ENCODE results near the gene HTRA1. TPM values are rescaled to one million over a fixed set of nuclear protein-coding genes. Genes with fewer than 3 reads are reported as not detected.

Gene HTRA1
- total and polyA plus RNA-seq, 9 of the 15 experiments (the other 6 are each of a cell fraction or from before 2014, with no cell fraction given): 0.06 to 0.16 (median 0.13) TPM; not detected in 5

DNA sequence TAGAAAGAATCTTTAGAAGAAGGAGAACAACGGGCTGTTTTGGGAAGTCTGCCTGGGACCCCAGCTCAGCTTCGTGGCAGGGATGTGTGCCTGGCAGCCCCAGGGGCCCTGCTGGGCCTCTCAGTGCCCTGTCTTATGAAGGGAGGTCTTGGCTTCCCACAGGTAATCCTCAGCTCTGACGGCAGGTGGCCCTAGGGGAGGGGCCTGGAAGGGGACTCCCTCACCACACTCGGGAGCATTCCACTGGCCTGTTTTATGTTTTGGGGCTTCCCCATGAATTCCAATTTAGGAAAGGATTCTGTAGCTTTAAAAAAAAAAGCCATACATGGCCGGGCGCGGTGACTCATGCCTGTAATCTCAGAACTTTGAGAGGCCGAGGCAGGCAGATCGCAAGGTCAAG lies 96.2 kb downstream of the HTRA1 start:
- no peak overlapping the region for H3K9ac ChIP-seq (ENCODE audit: insufficient read depth in 1 of 2, low read depth in 2 of 2, low read length in 2 of 2)
- DNase-seq (ENCODE audit: extremely low read depth in 1 of 4, low spot score in 3 of 4): peak in 2 of 4 experiments; percentile 9 to 14
- H3K4me1 ChIP-seq (replicated peaks in 1 of 2; ENCODE audit: control insufficient read depth in 2 of 2, insufficient read depth in 2 of 2, low read length in 2 of 2): no peaks in the 10 kb centered on the region
- ChIA-PET CTCF (ENCODE audit: low intra/inter-chr PET ratio) (no interaction called here), POLR2A (no interaction called here)
- in situ Hi-C loops (cut with MboI): no loop called here
- TF ChIP-seq PHB (CRISPR knock-in tag; IDR thresholded peaks at IDR 0.05) (no peak), FOXO4 (CRISPR knock-in tag; IDR thresholded peaks at IDR 0.05) (no peak), PML (IDR thresholded peaks at IDR 0.05; ENCODE audit: low read length) (no peak), BRF1 (IDR thresholded peaks at IDR 0.05; ENCODE audit: borderline replicate concordance, extremely low read depth, insufficient read length) (no peak), E2F5 (CRISPR knock-in tag; IDR thresholded peaks at IDR 0.05) (no peak), ZNF384 (IDR thresholded peaks at IDR 0.05; ENCODE audit: low read depth, low read length) (no peak), ZNF146 (CRISPR knock-in tag; IDR thresholded peaks at IDR 0.05; ENCODE audit: unreplicated experiment) (no peak), ATF2 (CRISPR knock-in tag; IDR thresholded peaks at IDR 0.05) (no peak), SMARCE1 (IDR thresholded peaks at IDR 0.05) (no peak), SLC30A9 (CRISPR knock-in tag; IDR thresholded peaks at IDR 0.05) (no peak)
- TF ChIP-seq, protein P1, sequence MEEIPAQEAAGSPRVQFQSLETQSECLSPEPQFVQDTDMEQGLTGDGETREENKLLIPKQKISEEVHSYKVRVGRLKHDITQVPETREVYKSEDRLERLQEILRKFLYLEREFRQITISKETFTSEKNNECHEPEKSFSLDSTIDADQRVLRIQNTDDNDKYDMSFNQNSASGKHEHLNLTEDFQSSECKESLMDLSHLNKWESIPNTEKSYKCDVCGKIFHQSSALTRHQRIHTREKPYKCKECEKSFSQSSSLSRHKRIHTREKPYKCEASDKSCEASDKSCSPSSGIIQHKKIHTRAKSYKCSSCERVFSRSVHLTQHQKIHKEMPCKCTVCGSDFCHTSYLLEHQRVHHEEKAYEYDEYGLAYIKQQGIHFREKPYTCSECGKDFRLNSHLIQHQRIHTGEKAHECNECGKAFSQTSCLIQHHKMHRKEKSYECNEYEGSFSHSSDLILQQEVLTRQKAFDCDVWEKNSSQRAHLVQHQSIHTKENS (CRISPR knock-in tag; IDR thresholded peaks at IDR 0.05): no peak
- H3K27ac ChIP-seq (ENCODE audit: extremely low read depth, low read depth, low read length): no peak overlapping the region
- FAIRE-seq: no peak
- BruUV-seq (replicated peaks): no TSS peak
- ATAC-seq: no peak
- no peaks in the 10 kb centered on the region for H4K20me1 ChIP-seq (replicated peaks; ENCODE audit: control insufficient read depth, insufficient read depth, low read length)
- H3K9me1 ChIP-seq (ENCODE audit: control insufficient read depth, insufficient read depth, low read length): no peaks in the 10 kb centered on the region
- WGBS (ENCODE audit: insufficient coverage, low coverage, missing lambda C conversion rate): 0% methylated on average over 3 of the region's 9 CpGs
- intact Hi-C loops (cut with micrococcal nuclease): no loop called here
- peaks cover 0 to 4% of the 10 kb centered on the region in 2 experiments; a peak in 1 of 5 replicates for H3K27me3 ChIP-seq (ENCODE audit: control insufficient read depth in 2 of 2, insufficient read depth in 2 of 2, low read length in 2 of 2)
- H3K79me2 ChIP-seq (ENCODE audit: control insufficient read depth, insufficient read depth, low read length): no peaks in the 10 kb centered on the region
- H3K36me3 ChIP-seq (ENCODE audit: control insufficient read depth, insufficient read depth, low read length): no peaks in the 10 kb centered on the region
- H2AFZ ChIP-seq (ENCODE audit: low read depth, low read length): no peak overlapping the region
- no peak overlapping the region for H3K4me2 ChIP-seq (ENCODE audit: insufficient read depth, low read length)
- H3K9me3 ChIP-seq (replicated peaks; ENCODE audit: control insufficient read depth, insufficient read depth, low read depth, low read length): no peaks in the 10 kb centered on the region
- H3K4me3 ChIP-seq: no peak overlapping the region

Measured in K562 (cell line).